GM19351 (cell line): ENCODE results near the gene IQGAP2.

ENCODE experiments used
- ATAC-seq: cut with Tn5 transposase; IDR thresholded peaks from one replicate; pipeline ENCODE4 v1.9.1; 2021; ENCODE audit warnings: mild to moderate bottlenecking, moderate library complexity; ENCODE audit not compliant: unreplicated experiment

The IQGAP2 gene

DNA sequence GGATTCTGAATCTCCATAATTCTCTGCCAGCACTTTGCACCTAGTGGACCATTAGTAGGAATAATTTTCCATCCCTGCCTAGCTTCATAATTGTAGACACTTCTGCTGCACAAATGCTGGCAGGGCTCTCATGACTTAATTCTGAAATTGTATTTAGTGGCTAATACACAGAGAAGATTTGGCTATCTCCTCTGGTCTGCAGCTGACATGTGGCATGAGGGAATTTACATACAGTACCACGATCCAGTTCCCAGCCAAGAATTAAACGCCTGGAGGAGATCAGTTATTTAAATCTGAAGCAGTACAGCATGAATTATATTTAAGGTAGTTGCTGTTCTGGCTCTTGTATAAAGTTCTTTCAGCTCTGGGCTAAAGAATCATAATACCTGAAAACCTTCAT is 46.5 kb downstream of the IQGAP2 start:
- no peak for ATAC-seq

- ATAC-seq = no peak
Observed at GRCh38 chr5:76450054-76450453, 47.0 kb downstream of the IQGAP2 start.

- no peak for ATAC-seq
Observed at GRCh38 chr5:76451031-76451701, 48.1 kb downstream of the IQGAP2 start.

GRCh38 chr5:76455531-76456133 is 52.5 kb downstream of the IQGAP2 start:
- no peak for ATAC-seq

DNA sequence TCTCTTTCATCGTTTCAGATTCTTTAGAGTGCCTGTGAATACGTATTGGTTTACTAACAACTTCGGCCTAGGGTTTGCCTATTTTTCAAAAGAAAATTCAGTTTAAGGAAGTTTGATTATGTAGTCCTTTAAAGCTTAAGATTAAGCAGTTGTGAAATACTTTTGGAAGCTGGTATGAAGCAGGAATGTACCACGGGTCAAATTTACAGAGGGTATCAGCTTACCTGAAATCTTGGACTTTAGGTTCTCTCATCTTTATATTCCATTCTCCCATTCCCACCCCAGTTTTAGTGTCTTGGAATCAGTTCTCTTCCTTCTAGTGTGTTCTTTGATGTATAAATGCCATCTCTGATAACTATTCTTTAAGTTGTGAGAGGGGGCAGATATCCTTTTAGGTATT is 53.2 kb downstream of the IQGAP2 start:
- no peak for ATAC-seq

DNA sequence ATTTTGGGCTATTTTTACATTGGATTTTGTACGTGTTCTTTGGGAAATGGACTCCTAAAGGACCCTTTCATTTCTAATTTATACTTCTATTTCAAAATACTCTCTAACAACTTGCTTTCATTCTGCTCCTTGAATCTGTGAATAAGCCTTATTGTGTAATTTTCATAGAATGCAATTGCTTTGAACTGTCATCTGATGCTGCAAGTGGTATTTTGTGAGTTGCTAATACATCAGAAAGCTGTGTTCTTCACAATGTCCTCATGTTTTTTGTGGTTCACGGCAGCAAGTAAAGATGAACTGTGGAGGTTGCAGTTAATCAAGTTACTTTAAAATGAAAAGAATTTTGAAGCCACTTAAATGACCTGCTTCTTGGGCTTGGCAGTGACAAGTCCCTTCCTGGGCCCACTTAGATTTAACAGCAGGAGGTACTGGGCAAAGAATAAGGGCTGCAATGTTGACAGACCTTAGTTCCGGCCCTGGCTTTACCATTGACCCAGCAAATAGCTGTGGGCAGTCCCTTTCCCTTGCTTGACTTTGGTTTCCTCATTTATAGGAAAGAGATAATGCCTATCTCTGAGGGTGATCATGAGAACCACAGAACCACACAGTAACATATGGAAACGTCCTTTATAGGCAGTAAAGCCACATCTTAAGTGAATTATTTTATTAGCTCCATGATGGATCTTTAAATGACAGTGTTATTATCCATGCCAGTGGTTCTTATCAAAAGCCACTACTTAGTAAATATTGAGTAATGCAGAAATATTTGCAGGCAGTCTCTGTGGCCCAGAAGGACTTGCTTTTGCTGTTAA is 54.8 kb downstream of the IQGAP2 start:
- ATAC-seq = no peak

GRCh38 chr5:76458486-76458830 is 55.4 kb downstream of the IQGAP2 start:
- ATAC-seq = no peak

- ATAC-seq = no peak
Observed at GRCh38 chr5:76460104-76460503, 57.0 kb downstream of the IQGAP2 start.

DNA sequence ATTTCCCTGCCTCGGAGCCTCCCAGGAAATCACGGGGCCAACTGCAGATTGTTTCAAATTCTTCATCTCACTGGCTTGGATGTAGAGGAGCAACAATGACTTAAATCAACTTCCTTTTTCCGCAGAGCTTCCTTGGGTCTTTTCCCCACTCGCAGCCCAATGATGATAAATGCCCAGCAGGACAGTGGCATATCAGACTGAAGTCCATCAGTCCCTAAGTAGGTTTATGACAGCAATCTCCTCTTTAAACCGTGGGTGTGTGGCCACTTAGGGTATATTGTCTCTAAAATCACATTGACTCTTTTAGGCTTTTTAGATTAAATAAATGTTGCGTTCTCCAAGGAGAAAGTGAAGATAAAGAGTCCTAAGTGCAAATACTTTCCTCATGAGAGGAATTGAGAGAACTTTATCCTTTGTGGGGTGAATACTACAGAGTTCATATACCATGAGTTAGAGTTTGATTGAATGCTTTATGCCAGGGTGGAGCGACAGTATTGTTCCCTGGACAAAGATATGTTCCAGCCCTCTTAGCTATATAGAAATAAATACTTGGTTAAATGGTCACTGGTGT is 59.1 kb downstream of the IQGAP2 start:
- ATAC-seq = no peak

DNA sequence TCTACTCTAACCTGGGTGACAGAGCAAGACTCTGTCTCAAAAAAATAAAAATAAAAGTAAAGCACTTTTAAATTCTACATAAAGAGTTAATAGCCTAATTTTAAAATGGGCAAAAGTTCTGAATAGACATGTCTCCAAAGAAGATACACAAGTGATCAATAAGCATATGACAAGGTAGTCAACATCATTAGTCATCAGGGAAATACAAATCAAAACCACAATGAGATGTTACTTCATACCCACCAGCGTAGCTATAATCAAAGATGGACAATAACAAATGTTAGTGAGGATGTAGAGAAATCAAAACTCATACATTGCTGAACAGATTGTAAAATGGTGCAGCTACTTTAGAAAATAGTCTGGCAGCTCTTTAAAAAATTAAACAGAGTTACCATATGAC is 64.1 kb downstream of the IQGAP2 start:
- no peak for ATAC-seq

DNA sequence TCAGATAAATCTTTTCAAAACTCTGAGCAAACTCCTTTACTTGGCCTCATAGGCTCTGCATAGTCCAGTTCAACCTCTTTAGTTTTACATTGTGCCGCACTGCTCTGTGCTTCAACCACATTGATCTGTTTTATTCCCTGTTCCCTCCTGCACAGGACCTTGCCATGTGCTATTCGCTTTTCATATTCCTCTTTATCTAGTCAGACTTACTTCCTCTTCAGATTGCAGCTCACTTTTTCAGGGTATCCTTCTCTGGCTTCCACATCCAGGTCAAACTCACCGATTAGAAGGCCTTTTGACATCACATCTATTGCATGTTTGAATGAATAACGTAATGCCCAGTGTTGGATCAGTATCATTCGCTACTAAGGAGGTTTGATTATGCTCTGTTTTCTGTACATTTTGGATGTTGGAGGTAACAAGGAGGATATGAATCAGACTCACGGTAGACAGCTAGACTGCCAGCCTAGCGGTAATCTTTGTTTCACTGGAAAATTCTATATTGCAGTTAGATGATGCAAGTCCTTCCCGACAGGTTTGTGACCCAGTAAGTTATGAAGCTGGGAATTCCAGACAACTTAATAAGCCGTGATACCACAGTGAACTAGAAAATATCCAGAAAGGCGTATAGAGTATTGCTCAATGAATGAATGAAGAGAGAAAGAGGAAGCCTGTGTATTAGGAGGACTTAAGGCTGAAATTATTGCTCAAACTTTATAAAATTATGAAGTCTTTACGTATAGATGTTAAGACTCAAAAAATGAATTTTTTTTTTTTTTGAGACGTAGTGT is 65.7 kb downstream of the IQGAP2 start:
- no peak for ATAC-seq

DNA sequence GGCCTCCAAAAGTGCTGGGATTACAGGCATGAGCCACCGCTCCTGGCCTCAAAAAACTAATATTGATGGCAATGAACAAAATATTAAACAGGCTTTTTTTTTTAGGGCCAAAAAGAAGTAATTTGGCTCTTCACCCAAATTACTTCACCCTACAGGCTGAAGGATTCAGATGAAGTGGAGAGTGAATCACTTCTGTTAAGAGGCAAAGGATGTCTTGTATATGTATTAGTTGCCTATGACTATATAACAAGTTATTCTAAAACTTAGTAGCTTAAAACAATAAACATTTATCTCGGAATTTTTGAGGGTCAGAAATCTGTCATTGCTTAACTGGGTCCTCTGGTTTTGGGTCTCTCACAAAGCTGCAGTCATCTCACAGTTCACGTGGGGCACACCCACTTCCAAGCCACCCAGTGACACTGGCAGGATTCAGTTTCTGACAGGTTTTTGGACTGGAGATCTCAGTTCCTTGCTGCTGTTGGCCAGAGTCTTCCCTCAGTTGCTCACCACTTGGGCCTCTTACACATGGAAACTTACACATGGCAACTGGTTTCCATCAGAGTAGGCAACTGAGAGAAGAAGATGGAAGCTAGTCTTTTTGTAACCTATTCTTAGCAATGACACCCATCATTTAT is 66.7 kb downstream of the IQGAP2 start:
- no peak for ATAC-seq

DNA sequence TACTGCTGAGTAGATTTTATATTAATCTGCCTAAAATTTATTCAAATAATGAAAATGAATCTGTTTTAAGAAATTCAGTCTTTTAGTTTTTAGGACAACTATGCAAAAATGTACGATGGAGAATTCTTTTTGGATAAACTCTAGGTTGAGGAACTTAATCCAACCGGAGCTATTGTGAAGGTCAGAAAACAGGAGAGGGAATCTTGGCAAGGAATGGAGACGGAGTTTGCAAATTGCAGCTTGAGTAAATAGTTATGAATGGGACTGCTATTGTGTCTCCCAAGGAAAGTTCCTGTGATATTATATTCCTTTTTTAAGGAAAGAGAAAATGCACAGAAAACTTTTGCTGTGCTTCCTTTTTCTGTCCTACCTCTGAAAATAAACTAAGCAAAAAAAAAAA is 67.9 kb downstream of the IQGAP2 start:
- no peak for ATAC-seq

GRCh38 chr5:76471406-76471805 is 68.3 kb downstream of the IQGAP2 start:
- ATAC-seq = no peak

GRCh38 chr5:76471987-76472334 is 68.9 kb downstream of the IQGAP2 start:
- no peak for ATAC-seq

GRCh38 chr5:76472335-76473008 is 69.4 kb downstream of the IQGAP2 start:
- ATAC-seq = no peak

DNA sequence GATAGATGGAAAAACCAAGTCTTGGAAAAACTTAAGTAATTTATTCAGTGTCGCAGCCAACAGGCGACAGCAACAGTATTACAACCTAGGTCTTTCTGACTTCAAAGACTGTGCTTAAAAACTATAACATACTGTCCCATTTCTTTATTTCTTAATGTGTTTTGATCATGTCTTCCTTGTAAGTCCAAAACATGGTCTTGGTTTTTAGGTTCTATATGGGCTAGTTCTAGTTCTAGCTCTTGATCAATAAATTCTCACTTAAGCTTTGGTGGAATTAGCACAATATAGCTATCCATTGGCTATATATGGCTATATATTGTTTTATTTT is 69.9 kb downstream of the IQGAP2 start:
- ATAC-seq = no peak

- ATAC-seq = no peak
Observed at GRCh38 chr5:76473661-76474060, 70.6 kb downstream of the IQGAP2 start.

DNA sequence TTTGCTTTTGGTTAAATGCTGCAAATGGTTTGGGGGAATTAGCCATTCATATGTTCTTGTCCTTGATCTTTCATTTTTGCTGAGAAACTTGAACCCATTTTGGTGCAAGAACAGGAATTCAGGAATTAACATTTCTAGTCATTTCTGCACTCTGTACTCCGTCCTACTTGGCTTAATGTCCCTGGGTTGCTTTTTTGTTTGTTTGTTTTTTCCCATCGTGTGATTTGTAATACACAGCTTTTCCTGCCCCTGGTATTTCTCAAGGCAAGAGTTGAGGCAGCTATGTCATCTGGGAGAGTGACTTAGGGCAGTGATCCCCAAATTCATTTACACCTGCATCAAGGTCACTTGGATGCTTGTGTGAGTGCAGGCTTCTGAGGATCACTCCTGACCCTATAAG is 71.3 kb downstream of the IQGAP2 start:
- ATAC-seq = no peak

DNA sequence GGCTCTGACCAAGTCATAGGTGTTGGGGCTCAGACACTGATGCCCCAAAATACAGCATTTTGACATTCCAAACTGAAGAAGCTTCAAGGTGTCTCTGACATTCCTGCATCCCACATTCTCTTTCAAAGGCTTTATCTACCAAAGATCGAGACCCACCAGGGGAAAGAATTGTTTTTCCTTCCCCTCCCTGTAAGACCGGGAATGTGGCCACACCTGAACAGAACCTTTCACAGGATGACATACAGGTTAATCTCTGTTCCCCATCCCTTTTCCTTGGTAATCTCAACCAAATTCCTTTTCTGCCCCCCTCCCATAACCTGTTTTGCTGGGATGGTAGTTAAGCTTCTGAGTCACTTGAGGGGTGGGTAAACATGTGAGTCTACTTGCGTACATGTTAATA is 72.3 kb downstream of the IQGAP2 start:
- no peak for ATAC-seq
